ENCODE results near the gene MFN2.
"Not testable (repeated sequence)": the region's sequence is repeated elsewhere in the genome, so short reads cannot be mapped to it uniquely, and the experiment has no call there.

Gene MFN2

DNA sequence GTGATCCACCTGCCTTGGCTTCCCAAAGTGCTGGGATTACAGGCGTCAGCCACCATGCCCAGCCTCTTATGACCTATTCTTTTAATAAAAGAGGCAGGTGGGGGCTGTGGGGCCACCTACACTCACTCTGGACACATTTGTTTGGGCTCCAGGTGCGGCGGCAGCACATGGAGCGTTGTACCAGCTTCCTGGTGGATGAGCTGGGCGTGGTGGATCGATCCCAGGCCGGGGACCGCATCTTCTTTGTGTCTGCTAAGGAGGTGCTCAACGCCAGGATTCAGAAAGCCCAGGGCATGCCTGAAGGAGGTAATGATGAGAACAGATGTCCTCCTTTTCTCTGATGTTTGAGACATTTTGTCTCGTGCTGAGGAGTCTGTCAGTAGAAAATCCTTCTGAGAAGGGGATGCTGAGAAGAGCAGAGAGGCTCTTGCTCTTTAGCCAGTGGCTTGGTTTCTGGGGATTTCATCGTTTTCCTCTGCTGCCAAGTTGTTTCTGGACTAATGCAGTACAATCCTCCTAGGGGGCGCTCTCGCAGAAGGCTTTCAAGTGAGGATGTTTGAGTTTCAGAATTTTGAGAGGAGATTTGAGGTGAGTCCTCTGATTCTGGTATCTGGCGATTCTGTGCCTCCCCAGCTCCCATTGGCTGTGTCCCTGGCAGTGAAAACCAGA is 21.1 kb downstream of the MFN2 start:
- DNase-seq, result no peak

GRCh38 chr1:12001996-12002493 is 21.8 kb downstream of the MFN2 start:
- no peak for DNase-seq

DNA sequence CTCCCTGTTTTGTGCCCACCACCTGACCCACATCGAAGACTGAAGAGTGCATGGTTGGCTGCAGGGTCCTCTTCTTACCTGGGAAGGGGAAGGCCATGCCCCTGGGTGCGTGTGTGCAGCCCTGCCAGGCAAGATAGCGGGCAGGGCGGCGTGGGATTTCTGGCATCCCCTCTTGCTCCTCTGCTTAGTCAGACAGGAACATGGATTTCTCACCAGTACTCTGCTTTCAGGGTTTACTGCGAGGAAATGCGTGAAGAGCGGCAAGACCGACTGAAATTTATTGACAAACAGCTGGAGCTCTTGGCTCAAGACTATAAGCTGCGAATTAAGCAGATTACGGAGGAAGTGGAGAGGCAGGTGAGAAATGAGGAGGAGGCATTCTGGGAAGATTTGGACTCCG is 23.5 kb downstream of the MFN2 start:
- no peak for DNase-seq

DNA sequence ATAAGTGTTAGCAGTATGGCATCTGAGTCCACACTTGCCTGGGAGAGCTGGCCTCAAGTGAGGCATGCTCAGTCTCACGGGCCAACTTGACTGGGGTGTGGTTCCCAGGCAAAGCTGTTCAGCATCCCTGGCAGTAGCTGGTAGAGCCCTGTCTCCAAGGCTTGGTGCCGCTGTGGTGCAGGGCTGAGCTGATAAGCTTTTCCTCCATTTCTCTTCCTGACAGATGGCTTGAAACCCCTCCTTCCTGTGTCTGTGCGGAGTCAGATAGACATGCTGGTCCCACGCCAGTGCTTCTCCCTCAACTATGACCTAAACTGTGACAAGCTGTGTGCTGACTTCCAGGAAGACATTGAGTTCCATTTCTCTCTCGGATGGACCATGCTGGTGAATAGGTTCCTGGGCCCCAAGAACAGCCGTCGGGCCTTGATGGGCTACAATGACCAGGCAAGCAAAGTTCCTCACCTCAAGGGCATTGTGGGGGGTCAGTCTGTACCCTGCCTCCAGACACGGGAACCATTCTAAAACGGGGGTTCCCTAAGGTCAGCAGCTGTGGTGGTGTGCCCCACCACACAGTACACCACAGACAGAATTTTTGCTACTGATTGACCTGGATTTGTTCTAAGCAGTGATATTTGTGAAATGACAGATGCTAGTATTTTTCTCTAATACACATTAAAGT is 25.4 kb downstream of the MFN2 start:
- no peak for DNase-seq

DNA sequence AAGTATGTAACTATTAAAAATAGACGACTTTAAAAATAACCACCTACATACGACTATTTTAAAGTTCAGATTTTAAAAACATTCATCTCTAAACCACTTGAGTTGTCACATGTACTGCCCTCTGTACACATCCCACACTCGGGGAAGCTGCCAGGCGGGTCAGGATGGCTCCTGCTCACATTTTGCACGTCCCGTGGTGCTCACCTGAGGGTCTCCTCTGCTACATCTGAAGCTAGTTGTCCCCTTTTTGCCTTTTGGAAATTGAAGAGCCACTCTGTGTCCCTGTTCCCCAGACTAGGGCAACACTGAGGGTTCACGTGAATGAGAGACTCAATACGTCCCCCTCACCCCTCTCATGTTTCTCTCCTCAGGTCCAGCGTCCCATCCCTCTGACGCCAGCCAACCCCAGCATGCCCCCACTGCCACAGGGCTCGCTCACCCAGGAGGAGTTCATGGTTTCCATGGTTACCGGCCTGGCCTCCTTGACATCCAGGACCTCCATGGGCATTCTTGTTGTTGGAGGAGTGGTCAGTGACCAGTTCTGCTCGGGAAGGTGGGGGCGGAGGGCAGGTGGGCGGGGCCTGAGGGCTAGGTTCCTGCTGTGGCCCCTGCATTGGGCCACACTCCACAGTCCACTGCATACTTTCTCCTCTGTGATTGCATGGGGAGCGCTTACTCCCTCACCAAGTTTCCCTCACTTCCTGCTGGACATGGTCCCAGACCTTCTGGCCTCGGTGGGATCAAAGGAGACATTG is 26.1 kb downstream of the MFN2 start:
- DNase-seq, result no peak

- DNase-seq, result no peak
Observed at GRCh38 chr1:12007204-12007603, 27.0 kb downstream of the MFN2 start.

GRCh38 chr1:12008355-12008754 is 28.1 kb downstream of the MFN2 start:
- DNase-seq, result not testable (repeated sequence)

- no peak for DNase-seq
Observed at GRCh38 chr1:12009318-12009947, 29.2 kb downstream of the MFN2 start.

- DNase-seq, result no peak
Observed at GRCh38 chr1:12010746-12011570, 30.7 kb downstream of the MFN2 start.

DNA sequence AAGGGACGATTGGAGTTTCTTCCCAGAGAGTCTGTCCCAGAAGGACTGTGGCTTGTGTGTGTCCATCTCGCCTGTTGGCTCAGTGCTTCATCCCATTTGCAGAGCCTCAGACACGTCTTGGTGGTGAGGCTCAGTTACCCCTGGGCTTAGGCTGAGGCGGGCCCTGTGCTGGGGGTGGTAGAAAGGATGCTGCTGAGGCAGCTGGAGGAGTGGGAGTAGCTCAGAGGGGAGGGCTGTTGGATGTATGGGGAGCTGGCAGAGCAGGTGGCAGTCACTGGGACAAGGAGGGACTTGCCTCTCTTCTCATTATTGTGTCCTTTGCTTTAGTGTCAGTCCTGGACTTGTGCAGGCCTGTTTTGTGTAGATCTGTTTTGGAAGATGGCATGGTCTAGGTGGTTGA is 31.8 kb downstream of the MFN2 start:
- DNase-seq, result no peak

DNA sequence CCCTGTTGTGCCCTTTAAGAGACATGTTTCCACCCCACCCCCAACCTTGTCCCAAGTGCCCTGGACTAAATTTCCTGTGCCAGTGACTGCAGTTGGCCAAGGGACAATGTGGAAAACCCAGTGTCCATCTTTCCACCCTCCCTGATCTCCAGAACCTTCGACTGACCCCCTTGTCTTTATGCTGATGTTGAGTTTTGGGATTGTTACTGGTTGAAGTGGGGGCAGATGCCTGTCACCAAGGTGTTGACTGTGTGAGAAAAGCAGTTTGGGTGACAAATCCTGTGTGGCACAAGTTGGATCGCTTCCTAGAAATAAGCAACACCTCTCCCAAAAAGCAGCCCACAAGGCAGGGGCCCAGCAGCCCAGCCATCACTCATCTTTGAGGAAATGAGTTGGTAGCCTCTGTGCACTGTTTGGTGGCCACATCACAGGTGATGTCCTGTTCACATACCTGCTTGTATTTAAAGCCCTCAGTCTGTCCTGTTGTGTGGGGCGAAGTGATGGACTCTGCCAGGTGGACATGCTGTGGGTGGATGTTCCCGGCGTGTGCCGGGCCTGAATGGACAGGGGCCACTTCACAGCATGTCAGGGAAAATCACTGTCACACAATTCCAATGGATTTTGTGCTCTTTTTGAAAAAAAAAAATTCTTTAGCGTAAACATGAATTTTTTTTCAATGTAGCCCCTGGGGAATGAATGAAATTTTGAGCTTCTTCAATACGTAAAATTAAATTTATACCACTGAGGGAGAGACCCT is 32.5 kb downstream of the MFN2 start:
- DNase-seq, result no peak

- peak; percentile 33 for DNase-seq
Observed at GRCh38 chr1:12014141-12014991, 34.1 kb downstream of the MFN2 start.

DNA sequence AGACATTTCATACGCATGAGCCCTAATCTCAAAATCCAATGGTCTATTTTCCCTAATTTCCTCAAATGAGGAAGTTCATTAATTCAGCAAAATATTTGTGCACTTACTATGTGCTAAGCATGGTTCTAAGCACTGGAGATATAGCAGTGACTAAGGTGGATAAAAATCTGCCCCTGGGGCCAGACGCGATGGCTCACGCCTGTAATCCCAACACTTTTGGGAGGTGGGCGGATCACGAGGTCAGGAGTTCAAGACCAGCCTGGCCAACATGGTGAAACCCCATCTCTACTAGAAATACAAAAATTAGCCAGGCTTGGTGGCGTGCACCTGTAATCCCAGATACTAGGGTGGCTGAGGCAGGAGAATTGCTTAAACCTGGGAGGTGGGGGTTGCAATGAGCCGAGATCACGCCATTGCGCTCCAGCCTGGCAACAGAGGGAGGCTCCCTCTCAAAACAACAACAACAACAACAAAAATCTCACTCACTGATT is 34.8 kb downstream of the MFN2 start:
- DNase-seq, result no peak

DNA sequence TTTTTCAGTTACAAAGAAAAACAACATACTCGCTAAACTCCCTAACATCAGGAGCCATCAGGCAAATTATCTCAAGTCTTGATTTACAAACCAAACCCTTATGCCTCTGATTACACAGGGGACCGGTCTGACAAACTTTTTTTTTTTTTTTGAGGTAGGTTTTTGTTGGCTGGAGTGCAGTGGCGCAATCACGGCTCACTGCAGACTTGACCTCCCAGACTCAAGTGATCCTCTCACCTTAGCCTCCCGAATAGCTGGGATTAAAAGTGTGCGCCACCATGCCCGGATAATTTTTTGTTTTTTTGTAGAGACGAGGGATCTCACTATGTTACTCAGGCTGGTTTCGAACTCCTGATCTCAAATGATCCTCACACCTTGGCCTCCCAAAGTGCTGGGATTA is 35.3 kb downstream of the MFN2 start:
- no peak for DNase-seq

DNA sequence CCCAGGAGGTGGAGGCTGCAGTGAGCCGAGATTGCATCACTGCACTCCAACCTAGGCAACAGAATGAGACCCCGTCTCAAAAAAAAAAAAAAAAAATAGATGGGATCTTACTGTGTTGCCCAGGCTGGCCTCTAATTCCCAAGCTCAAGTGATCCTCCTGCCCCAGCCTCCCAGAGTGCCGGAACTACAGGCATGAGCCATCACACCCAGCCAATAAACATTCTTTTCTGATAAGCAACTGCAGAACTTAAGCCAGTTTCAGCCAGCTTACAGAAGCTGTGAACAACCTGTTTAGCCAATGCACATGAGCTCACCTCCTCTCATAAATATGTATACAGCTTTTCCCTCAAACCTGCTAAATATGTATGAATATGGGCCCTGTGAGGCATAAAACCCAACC is 35.9 kb downstream of the MFN2 start:
- DNase-seq, result no peak

DNA sequence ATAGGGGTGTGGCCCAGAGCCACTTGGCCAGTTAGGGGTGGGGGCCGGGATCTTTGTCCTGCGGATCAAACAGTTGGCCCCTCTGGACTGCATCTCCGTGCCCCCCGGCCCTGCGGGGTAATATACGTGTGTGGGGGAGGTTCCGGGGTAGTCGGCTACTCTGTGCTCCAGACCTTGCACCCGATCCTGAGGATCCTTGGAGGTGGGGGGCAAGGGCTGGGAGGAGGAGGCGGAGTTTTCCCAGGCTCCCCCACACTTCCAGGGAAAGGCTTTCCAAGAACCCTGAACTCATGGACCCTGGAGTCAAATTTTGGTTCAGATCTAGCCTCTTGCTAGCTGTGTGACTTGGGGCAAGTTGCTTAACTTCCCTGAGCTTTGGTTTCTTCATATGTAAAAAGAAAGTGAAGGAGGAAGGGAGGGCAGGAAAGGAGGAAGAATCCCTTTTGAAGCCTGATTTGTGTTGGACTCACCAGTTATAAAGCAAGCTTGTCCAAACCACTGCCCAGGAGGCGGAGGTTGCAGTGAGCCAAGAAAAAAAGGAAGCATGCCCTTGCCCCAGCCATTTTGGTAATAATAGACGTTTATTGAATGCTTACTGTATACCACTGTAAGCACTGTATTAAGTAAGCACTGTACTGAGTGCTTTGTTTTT is 39.7 kb downstream of the MFN2 start:
- DNase-seq, result no peak

- no peak for DNase-seq
Observed at GRCh38 chr1:12021616-12022015, 41.4 kb downstream of the MFN2 start.

DNA sequence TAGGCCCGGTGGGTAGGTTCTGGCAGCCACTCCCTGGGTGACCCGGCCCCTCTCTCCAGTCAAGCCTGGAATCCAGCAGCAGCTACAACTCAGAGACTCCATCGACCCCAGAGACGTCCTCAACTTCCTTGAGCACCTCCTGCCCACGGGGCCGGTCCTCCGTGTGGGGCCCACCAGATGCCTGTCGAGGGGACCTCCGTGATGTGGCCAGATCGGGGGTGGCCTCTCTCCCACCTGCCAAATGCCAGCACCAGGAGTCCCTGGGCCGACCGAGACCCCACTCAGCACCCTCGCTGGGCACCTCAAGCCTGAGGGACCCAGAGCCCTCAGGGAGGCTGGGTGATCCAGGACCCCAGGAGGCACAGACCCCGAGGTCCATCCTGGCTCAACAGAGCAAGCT is 41.8 kb downstream of the MFN2 start:
- DNase-seq, result no peak

- DNase-seq, result no peak
Observed at GRCh38 chr1:12026586-12026985, 46.3 kb downstream of the MFN2 start.

DNA sequence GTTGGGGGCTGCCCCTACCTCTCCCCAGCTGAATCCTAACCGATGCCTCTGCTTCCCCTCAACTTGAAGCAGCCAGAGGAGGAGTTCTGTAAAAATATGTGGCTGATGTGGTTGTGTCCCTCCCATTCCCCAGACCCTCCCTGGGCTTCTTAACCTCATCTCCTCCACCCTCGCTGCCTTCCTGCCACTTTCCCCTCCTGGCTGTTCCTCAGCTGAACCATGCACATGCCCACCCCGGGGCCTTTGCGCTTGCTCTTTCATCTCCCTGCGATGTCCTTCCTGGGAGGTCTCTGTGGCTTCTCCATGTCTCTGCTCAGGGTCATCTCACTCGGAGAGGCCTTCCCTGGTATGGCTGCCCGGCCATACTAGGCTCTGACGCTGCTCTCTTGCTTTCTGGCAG is 48.0 kb downstream of the MFN2 start:
- DNase-seq, result no peak

Data from NCI-H510A treated with DMSO at 0.1 percent for 48 hours (cell line).